Upper lobe of right lung (tissue), 1 donor: ENCODE results near the gene SCNN1G. TPM values are rescaled to one million over a fixed set of nuclear protein-coding genes. Genes with fewer than 3 reads are reported as not detected.
A peak's percentile ranks its signal among the peaks of the same experiment; 100 is the strongest.

Experiments
- ATAC-seq: fragments of 200-7000 bp; cut with Tn5 transposase; one replicate; pipeline ENCODE4 v1.9.1; 2020; ENCODE audit warnings: mild to moderate bottlenecking, moderate library complexity
- DNase-seq: peaks from one replicate; pipeline ENCODE4 v3.0.0-alpha.2; 2020
- H3K27ac ChIP-seq: fragments of 200-600 bp; one replicate; pipeline ENCODE4 v1.8.0; 2022
- H3K27me3 ChIP-seq: fragments of 200-600 bp; one replicate; pipeline ENCODE4 v1.8.0; 2022; ENCODE audit warnings: mild to moderate bottlenecking
- H3K36me3 ChIP-seq: fragments of 200-600 bp; one replicate; pipeline ENCODE4 v1.8.0; 2022
- H3K4me1 ChIP-seq: fragments of 200-600 bp; one replicate; pipeline ENCODE4 v1.8.0; 2022
- H3K4me3 ChIP-seq: fragments of 200-600 bp; one replicate; pipeline ENCODE4 v1.8.0; 2022; ENCODE audit warnings: mild to moderate bottlenecking
- H3K9me3 ChIP-seq: fragments of 200-600 bp; one replicate; pipeline ENCODE4 v1.8.0; 2022
- CTCF ChIP-seq: fragments of 200-600 bp; IDR thresholded peaks from one replicate; pipeline ENCODE4 v1.8.0; 2022; ENCODE audit warnings: antibody characterized with exemption
- intact Hi-C: fragments of 100-400 bp; cut with DNase I; formaldehyde crosslinking; loops from one replicate; pipeline ENCODE4 v1.11.0; 2022
- total RNA-seq: library from RNA; stranded (reverse); fragmentation: NEBNext Ultra II Directional; extraction: Animal tissue kit (Norgen Biotek cat#: 25700); gene quantifications from one replicate; pipeline ENCODE4 v1.2.1, GENCODE V29; 2021
- donor health status: DM: no; HTN: yes; CAD: no; lungs with severe emphysema.

The SCNN1G gene
- total RNA-seq, 1 donor from 2014 or later = 14.8 TPM

GRCh38 chr16:23258919-23259237 is 76.3 kb downstream of the SCNN1G start:
- no peak for DNase-seq
- H3K27me3 ChIP-seq = no peaks in the 10 kb centered on the region
- H3K4me3 ChIP-seq = no peak overlapping the region
- H3K27ac ChIP-seq = no peak overlapping the region
- no peaks in the 10 kb centered on the region for H3K36me3 ChIP-seq
- H3K9me3 ChIP-seq = no peaks in the 10 kb centered on the region
- no peak for TF ChIP-seq CTCF
- peak; percentile 29 for ATAC-seq
- no peaks in the 10 kb centered on the region for H3K4me1 ChIP-seq
- intact Hi-C loops = no loop called here

Other genes starting within 250 kb of the SCNN1G start
- gene USP31, start 33.3 kb upstream of the SCNN1G start, total RNA-seq = 15.9 TPM
- 50.3 TPM for gene SCNN1B, start 119.6 kb downstream of the SCNN1G start, total RNA-seq